Osteoblast (primary cell): ENCODE results near the gene RALA. TPM values are rescaled to one million over a fixed set of nuclear protein-coding genes. Genes with fewer than 3 reads are reported as not detected.
"Not testable (repeated sequence)": the region's sequence is repeated elsewhere in the genome, so short reads cannot be mapped to it uniquely, and the experiment has no call there.

Experiments used
- DNase-seq: peaks from one replicate; pipeline ENCODE4 v3.0.0; 2011; ENCODE audit warnings: low spot score, mixed read lengths; ENCODE audit not compliant: insufficient read length; ENCODE audit errors: missing footprints
- H2AFZ ChIP-seq: 2 replicates; pipeline ENCODE4 v1.6.0; 2011; ENCODE audit warnings: mild to moderate bottlenecking, low read length
- H3K27ac ChIP-seq: 2 replicates; pipeline ENCODE4 v1.5.1; 2011; ENCODE audit warnings: mild to moderate bottlenecking, low read depth, low read length, moderate library complexity
- H3K27me3 ChIP-seq: 2 replicates; pipeline ENCODE4 v1.6.0; 2012; ENCODE audit warnings: mild to moderate bottlenecking, control low read depth, inconsistent platforms, low read length, moderate library complexity; ENCODE audit not compliant: insufficient read depth
- H3K36me3 ChIP-seq: 2 replicates; pipeline ENCODE4 v1.5.1; 2011; ENCODE audit warnings: mild to moderate bottlenecking, low read length, control low read depth, moderate library complexity; ENCODE audit not compliant: insufficient read depth
- H3K4me1 ChIP-seq: 2 replicates; pipeline ENCODE4 v1.5.1; 2011; ENCODE audit warnings: mild to moderate bottlenecking, low read length, control low read depth, moderate library complexity; ENCODE audit not compliant: insufficient read depth
- H3K4me2 ChIP-seq: 2 replicates; pipeline ENCODE4 v1.6.0; 2011; ENCODE audit warnings: mild to moderate bottlenecking, low read length; ENCODE audit not compliant: insufficient read depth
- H3K4me3 ChIP-seq: fragments of 200-600 bp; sonication (generic); 3 replicates; pipeline ENCODE4 v1.5.1; 2012; ENCODE audit warnings: mild to moderate bottlenecking, low read length, inconsistent platforms; ENCODE audit not compliant: insufficient read depth
- H3K79me2 ChIP-seq: 2 replicates; pipeline ENCODE4 v1.6.0; 2012; ENCODE audit warnings: mild to moderate bottlenecking, low read length, control low read depth, inconsistent platforms; ENCODE audit not compliant: insufficient read depth
- H3K9me3 ChIP-seq: 2 replicates; pipeline ENCODE4 v1.5.1; 2011; ENCODE audit warnings: low read depth, low read length, control low read depth
- H4K20me1 ChIP-seq: 2 replicates; pipeline ENCODE4 v1.6.0; 2012; ENCODE audit warnings: mild to moderate bottlenecking, low read length, control low read depth; ENCODE audit not compliant: insufficient read depth
- CTCF ChIP-seq: IDR thresholded peaks from 2 replicates; pipeline ENCODE4 v1.5.1; 2011; ENCODE audit warnings: mild to moderate bottlenecking, low read depth, low read length, moderate library complexity; ENCODE audit errors: extremely low read depth
- total RNA-seq: library from RNA; depleted of rRNA; stranded (reverse); fragments of >200 nt; gene quantifications from 2 replicates; pipeline ENCODE4 v1.2.3, GENCODE V29; 2012

The RALA gene
- total RNA-seq, 1 donor, result 38.4 TPM

- H3K9me3 ChIP-seq, result no peaks in the 10 kb centered on the region
- no peak overlapping the region for H2AFZ ChIP-seq
- peaks cover 87% of the 10 kb centered on the region for H3K79me2 ChIP-seq
- TF ChIP-seq CTCF, result no peak
- H3K4me2 ChIP-seq, result peak overlapping the region; percentile 29
- peaks cover 11% of the 10 kb centered on the region for H3K36me3 ChIP-seq
- no peaks in the 10 kb centered on the region for H3K27me3 ChIP-seq
- DNase-seq, result no peak
- H4K20me1 ChIP-seq, result peaks cover 25% of the 10 kb centered on the region
- no peak overlapping the region for H3K4me3 ChIP-seq
- H3K27ac ChIP-seq, result peak overlapping the region; percentile 80
- peaks cover 34% of the 10 kb centered on the region for H3K4me1 ChIP-seq
These were observed 63.0 kb downstream of the RALA start for GRCh38 chr7:39686261-39686924.

- Histone ChIP-seq H4K20me1 (peaks cover 12% of the 10 kb centered on the region), H3K4me1 (peaks cover 33% of the 10 kb centered on the region), H2AFZ (no peak overlapping the region), H3K4me2 (no peak overlapping the region), H3K36me3 (peaks cover 16% of the 10 kb centered on the region), H3K27ac (peak overlapping the region; percentile 26), H3K4me3 (no peak overlapping the region), H3K27me3 (no peaks in the 10 kb centered on the region), H3K79me2 (peaks cover 69% of the 10 kb centered on the region), H3K9me3 (no peaks in the 10 kb centered on the region)
- no peak for TF ChIP-seq CTCF
- DNase-seq, result no peak
These were observed 65.5 kb downstream of the RALA start for GRCh38 chr7:39688611-39689480.

GRCh38 chr7:39691821-39692220 lies 68.4 kb downstream of the RALA start:
- TF ChIP-seq CTCF, result no peak
- Histone ChIP-seq H3K4me1 (peaks cover 21% of the 10 kb centered on the region), H2AFZ (no peak overlapping the region), H3K4me2 (no peak overlapping the region), H3K27me3 (no peaks in the 10 kb centered on the region), H3K79me2 (peaks cover 50% of the 10 kb centered on the region), H3K27ac (peak overlapping the region; percentile 80), H4K20me1 (peaks cover 5% of the 10 kb centered on the region), H3K9me3 (no peaks in the 10 kb centered on the region), H3K4me3 (no peak overlapping the region), H3K36me3 (peaks cover 26% of the 10 kb centered on the region)
- peak; percentile 76 for DNase-seq

- H3K27ac ChIP-seq, DNase-seq, H3K4me2 ChIP-seq, H3K4me3 ChIP-seq, H3K27me3 ChIP-seq, H4K20me1 ChIP-seq, H2AFZ ChIP-seq, H3K9me3 ChIP-seq: not testable (repeated sequence)
- H3K79me2 ChIP-seq, result peaks cover 40% of the 10 kb centered on the region
- H3K36me3 ChIP-seq, result peaks cover 34% of the 10 kb centered on the region
- peaks cover 23% of the 10 kb centered on the region for H3K4me1 ChIP-seq
These were observed 69.7 kb downstream of the RALA start for GRCh38 chr7:39693086-39693485.
